ENCODE results near the gene ARID3B.
"Not testable (repeated sequence)": the region's sequence is repeated elsewhere in the genome, so short reads cannot be mapped to it uniquely, and the experiment has no call there.

The ARID3B gene, protein sequence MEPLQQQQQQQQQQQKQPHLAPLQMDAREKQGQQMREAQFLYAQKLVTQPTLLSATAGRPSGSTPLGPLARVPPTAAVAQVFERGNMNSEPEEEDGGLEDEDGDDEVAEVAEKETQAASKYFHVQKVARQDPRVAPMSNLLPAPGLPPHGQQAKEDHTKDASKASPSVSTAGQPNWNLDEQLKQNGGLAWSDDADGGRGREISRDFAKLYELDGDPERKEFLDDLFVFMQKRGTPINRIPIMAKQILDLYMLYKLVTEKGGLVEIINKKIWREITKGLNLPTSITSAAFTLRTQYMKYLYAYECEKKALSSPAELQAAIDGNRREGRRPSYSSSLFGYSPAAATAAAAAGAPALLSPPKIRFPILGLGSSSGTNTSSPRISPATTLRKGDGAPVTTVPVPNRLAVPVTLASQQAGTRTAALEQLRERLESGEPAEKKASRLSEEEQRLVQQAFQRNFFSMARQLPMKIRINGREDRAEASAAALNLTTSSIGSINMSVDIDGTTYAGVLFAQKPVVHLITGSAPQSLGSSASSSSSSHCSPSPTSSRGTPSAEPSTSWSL

DNA sequence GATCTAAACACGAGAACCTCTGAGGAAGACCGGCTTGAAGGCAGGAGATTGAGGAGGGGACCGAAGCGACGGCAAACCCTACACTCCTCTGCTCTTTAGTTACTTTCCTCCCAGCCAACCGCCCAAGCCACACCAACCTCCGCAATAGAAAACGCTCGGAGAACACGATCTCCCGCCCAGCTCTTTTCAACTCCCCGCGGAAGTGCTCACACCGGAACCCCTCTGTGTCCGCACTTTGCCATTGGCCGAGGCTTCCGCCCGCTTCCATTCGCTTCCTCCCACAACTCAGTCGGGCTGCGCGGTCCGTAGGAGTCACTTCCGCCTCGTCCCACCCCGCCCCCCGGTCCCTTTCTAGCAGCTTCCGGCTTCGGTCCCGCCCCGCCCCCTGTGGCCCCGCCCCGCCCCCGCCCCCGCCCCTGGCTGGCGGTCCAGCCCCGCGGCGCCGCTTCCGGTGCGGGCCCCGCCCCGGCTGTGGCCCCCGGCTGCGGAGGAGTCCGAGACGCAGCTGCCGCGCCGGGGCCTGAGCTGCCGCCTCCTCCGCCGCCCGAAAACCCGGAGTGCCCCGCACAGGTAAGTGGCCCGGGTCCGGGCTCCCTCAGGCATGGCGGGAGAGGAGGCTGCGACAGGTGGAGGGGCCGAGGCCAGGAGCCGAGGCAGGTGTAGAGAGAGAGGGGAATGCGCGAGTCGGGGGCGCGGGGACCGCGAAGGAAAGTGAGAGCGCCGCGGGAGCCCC is at the start of gene ARID3B:
Gene ARID3B (plus strand): TSS at position 460 of the 733 bp plus-strand sequence. CDS start 2,717 bp downstream, outside the sequence.
- DNase-seq = peak; percentile 100

DNA sequence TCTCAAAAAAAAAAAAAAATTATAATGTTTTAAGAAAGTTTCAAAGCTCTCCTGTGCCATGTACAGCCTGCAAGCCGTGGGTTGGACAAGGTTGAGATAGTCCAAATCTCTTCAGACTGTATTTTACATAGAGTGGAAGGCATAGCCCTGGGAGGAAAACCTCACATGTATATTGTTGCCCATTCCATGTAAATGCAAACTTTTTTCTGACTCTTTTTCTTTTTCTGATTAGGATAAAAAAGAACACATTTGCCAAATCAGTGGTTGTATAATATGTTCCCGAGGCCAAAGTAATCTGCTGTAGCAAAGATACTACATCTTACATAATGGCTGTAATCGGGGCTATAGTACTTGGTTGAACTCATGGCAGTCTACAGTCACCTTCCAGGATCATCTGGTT is 44.4 kb upstream of the ARID3B start:
- DNase-seq = no peak

DNA sequence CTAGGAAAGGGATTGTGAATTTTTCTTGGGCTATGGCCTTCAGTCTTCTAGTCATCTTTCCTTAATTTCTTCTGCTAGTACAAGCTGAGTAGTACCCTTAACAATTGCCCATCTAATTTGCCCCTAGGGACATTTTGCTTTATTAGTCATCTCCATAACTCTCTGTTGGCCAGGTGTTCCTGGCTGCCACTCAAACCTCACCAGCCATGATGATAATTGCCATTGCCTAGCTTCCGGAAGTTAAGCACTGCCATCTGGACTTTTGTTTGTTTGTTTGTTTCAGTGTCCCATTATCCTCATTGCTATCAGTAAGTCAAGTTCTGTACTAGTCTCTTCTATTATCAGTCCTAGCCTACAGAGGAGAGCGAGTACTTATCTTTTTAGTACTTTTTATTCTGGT is 43.4 kb upstream of the ARID3B start:
- peak; percentile 87 for DNase-seq

DNA sequence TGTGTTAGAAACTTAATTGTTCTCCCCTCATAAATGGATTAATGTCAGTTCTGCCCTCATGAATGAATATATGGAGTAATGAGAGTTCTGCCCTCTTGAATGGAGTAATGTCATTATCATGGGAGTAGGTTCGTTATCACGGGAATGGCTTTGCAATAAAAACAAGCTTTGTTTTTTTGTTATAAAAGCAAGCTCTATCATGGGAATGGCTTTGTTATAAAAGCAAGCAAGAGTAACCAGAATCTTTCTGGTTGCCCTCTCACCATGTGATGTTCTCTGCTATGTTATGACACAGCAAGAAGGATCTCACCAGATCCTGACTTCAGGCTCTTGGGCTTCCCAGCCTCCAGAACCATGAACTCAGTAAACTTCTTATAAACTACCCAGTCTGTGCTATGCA is 41.7 kb upstream of the ARID3B start:
- no peak for DNase-seq

DNA sequence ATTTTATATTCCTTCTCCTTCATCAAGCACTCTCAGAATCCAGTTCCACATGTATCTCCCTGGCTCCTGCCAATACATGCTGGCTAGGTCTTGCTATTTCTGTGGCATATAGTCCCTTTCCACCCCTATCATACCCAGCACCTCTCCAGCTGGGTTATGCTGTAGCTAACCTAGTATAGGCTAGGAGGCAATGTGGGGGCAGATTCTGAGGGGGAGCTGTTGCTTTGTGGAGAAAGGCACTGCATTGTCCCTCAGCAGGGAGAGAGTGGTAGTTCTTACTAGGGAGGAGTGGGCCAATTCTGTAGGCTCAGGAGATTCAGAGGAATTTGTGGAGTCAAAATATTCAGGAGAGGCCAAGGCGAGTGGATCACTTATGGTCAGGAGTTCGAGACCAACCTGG is 40.6 kb upstream of the ARID3B start:
- no peak for DNase-seq

DNA sequence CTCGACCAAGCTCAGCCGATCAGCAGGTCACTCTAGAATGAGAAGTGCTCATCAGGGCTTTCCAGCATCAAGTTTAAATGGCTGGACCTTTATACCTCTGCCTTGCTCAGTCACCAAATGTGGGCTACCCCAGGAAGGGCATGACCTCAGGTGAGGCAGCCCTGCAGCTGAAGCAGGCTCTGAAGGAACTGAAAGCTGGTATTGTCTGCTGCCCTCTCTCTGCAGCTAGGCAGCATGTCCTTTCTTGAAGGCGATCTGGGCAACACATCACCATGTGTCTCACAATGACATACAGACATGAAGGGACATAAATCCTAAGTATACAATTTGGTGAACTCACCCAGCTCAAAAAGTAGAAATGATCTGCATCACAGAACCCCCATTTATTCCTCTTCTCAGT is 38.7 kb upstream of the ARID3B start:
- DNase-seq = peak; percentile 91

DNA sequence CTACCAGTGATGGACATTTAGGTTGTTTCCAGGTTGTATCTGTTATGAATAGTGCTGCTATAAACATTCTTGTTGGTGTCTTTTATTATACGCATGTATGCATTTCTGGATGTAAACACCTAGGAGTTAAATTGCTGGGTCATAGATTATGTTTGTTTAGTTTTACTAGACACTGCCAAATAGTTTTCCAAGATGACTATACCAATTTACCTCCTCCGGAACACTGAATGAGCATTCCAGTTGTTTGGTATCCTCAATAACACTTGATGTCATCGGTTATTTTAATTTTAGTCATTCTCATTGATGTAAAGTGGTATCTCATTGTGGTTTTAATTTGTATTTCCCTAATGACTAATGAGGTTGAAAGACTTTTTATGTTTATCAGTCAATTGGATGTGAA is 36.6 kb upstream of the ARID3B start:
- DNase-seq = no peak

DNA sequence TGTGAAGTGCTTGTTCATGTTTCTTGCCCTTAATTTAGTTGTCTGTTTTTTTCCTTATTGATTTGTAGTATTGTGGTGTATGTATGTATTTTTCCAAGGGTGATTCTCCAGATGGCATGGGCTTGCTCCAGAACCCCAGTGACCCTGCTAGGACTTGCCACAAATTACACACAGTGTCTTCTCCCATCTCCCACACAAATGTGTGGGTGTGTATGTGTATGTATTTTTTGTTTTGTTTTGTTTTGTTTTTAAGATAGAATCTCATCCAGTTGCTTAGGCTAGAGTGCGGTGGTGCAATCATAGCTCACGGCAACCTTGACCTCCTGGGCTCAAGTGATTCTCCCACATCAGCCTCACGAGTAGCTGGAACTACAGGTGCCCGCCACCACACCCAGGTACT is 36.2 kb upstream of the ARID3B start:
- no peak for DNase-seq

DNA sequence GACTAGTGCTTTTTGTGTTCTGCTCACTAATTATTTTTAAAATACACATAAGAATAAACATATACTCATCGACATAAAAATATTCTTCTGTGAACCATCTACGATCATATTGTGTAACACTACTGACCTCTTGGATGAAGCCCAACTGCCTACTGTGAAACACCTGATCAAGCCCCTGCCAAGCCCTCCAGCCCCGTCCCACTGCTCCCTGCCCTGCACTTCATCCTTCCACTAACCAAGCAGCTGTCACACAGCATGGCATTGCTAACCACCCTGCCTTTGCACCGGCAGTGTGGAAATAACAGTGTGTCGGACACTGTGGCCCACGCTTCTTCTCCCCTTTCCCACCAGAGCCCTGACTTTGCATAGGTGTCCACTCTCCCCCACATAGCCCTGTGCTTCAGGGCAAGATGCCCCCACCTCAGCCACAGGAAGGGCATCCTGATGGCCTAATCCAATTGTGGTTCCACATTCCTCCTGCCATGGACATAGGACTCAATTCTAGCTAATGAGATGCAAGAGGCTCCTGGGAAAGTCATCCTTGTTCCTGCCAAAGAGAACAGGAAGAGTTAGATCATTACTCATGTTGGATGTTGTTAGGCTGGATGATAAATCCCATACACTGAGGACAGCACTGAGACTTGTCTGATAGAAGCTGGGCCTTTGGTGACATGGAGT is 35.0 kb upstream of the ARID3B start:
- no peak for DNase-seq

DNA sequence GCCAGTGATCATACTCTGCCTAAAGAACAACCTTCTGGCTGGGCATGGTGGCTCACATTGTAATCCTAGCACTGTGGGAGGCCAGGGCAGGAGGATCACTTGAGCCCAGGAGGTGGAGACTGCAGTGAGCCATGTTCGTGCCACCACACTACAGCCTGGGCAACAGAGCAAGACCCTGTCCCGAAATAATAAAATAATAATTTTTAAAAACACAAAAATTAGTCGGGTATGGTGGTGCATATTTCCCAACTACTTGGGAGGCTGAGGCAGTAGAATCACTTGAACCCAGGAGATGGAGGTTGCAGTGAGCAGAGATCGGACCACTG is 34.5 kb upstream of the ARID3B start:
- no peak for DNase-seq

DNA sequence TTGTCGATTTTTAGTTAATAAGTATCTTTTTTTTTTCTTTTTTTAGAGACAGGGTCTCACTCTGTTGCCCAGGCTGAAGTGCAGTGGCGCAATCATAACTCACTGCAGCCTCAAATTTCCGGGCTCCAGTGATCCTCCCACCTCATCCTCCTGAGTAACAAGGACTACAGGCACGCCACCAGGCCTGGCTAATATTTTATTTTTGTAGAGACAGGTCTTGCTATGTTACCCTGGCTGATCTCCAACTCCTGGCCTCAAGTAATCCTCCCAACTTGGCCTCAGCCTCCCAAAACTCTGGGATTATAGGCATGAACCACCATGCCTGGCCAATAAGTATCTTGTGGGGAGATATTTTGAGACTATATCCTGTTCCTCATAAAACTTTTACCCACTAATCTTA is 29.4 kb upstream of the ARID3B start:
- DNase-seq = peak; percentile 74

DNA sequence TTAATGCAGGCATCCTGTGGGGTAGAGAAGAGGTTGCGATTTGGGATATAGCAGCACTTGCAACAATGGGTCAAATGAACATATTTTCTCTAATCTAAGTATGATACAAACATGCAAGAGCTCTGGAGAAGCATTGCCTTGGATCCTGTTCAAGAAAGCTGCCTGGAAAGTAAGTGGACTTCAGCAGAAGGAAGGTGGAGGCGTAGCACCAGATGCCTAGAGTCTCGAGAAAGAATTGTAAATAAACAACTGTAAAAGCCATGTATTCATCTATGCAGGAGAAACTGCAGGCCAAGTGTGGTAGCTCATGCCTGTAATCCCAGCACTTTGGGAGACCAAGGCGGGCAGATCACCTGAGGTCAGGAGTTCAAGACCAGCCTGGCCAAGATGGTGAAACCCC is 27.0 kb upstream of the ARID3B start:
- DNase-seq = not testable (repeated sequence)

DNA sequence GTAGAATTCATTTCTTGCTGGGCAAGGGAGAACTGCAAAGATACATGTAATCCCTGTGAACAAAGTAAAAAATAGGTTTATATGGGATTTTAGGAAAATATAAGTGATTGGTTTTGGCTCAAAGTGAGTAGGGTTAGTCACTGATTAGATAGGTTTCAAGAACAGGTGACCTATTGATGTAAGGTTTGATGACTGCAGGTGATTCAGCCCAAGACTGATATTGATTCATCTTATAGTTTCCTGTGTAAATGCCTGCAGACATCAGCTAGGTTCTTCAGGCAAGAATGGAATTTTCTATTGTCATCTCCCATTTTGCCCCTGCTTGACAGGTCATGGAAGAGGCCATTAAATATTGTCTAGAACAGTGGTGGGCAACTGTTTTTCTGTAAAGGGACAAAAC is 23.9 kb upstream of the ARID3B start:
- no peak for DNase-seq

DNA sequence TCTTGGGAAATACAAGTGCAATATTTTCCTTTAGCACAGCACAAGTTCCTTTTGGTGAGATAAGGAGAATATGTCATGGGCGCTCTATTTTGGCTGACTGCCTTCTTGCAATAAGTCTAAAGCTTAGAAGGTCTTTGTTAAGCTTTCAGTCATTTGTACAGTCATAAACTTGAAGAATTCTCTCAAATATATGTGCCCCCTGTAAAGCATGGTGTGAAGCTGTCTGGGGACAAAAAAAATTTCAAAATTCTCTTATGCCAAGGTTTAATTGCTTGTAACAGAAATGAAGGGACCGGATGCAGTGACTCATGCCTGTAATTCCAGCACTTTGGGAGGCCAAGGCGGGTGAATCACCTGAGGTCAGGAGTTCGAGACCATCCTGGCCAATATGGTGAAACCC is 21.7 kb upstream of the ARID3B start:
- no peak for DNase-seq

DNA sequence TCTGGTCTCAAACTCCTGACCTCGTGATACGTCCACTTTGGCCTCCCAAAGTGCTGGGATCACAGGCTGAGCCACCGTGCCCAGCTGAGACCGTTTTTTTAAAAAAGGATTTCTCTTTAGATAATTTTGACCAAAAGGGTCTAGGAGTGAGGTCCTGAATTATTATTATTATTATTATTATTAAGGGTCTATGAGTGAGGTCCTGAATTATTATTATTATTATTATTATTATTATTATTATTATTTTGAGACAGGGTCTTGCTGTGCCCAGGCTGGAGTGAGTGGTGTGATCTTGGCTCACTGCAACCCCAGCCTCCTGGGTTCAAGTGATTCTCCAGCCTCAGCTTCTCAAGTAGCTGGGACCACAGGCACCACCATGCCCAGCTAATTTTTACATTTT is 20.6 kb upstream of the ARID3B start:
- no peak for DNase-seq

DNA sequence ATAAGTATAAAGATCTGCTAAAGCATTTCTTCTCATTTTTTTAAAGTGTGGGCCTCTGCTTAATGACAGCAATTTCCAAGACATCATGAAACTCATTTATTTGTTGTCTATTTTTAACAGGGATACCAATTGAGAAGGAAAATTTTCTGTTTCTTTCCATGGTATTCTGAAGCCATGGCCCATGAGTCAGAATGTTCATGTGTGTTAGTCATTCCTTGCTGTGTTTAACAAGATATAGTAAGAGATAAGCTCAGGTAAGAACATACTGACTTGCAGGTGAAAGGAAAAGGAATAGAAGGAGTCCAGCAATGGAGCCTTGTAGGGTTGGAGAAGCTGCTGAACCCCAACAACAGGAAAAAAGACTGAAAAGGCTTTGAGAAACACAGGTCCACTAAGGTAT is 17.0 kb upstream of the ARID3B start:
- no peak for DNase-seq

DNA sequence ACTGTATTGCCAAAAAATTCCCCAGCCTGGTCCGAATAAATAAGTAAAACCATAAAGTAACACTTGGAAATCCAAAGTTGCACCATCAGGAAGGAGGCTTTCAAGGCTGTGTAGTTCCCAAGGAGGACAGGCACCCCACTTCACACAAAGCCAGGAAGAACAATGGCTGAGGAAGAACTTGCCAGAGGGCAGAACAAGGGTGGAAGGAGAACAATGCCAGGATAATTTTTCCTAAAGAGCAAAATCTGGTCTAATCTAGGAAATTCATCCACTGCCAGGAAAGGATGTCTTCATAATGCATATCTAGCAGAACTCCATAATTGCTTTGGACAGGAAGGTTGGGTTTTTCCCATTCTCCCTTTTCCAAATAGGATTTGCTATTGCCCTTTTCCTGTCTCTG is 15.7 kb upstream of the ARID3B start:
- DNase-seq = no peak

DNA sequence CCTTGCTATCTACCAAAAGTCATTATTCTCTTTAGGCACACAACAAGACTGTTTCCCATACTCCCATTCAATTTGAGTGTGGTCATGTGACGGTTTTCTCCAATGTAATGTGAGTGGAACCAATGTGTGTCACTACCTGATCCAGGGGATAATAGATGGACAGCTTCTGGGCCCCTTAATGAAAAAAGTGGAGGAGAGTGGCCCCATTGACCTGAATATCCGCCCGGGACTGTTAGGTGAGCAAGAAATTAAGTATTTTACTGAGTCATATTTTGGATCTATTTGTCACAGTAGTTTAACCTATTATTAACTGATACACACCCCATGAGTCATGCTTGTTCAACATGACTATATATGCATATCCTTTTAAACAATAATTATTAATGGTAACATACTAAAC is 15.1 kb upstream of the ARID3B start:
- DNase-seq = no peak

DNA sequence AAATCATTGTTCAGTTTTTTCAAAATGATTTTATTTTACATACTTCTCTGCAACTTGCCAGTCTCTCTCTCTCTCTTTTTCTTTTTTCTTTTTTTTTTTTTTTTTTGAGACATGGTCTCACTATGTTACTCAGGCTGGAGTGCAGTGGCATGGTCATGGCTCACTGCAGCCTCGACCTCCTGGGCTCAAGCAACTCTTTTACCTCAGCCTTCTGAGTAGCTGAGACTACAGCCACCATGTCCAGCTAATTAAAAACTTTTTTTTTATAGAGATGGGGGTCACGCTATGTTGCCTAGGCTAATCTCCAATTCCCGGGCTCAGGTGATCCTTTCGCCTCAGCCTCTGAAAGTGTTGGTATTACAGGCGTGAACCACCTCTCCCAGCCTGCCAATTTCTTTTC is 12.1 kb upstream of the ARID3B start:
- no peak for DNase-seq

DNA sequence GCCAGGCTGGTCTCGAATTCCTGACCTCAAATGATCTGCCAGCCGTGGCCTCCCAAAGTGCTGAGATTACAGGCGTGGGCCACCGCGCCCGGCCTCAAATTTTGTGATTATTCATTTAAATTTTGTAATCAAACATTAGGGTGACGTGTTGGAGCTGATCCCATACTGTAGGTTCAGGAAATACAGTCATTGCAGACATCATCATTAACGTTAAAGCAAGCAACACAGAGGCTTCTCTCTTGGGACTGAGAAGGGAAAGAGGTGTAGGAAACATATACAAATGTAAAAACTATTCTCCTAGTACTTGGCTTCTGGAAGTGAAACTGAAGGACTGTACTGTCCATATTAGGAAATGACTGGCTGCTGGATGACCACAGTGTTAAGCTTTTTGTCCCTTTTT is 11.1 kb upstream of the ARID3B start:
- DNase-seq = no peak

DNA sequence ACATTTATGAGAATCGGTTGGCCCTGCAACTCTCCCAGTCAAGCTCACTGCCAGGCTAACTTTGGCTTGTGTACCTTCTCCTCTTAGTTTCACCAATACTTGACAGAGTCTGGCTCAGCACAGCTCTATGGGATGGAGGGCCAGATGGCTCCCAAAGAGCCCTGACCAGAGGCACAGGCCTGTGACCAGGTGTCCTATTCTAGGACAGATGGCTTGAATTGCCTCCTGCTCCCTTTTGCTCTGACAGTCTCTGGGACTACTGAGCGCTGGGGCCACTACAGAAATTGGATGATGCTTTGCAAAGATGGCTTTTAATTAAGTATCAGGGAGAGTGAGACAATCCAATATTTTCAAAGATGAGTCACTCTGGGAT is 10.3 kb upstream of the ARID3B start:
- no peak for DNase-seq

DNA sequence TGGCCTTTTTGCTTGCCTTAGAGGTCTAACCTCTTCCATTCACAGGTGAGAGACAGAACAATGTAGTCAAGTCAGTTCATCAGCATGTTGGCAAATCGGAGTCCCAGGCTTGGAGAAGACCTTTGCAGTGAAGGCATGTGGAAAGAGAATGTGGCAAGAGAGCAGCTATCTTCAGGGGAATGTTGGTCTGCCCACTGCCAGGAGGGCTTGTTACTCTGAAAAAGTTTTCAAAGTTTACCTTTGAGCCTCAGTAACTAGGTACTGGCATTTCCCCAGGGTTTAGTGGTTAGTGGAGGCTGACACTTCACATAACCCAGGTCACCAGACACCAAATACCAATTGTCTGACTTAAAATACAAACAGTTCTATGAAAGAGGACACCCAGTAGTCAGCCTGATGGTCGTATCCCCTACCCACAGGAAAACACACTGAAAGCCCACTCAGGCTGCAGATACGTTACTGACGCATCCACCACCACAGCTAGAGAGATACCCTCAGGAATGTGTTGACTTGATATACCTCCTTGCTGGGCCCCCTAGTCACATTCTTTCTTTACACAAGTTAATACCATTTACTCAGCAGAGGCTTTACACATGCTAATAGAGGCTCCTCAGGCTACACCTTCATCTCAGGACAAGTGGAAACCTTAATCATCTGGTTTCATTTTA is 9.7 kb upstream of the ARID3B start:
- no peak for DNase-seq

DNA sequence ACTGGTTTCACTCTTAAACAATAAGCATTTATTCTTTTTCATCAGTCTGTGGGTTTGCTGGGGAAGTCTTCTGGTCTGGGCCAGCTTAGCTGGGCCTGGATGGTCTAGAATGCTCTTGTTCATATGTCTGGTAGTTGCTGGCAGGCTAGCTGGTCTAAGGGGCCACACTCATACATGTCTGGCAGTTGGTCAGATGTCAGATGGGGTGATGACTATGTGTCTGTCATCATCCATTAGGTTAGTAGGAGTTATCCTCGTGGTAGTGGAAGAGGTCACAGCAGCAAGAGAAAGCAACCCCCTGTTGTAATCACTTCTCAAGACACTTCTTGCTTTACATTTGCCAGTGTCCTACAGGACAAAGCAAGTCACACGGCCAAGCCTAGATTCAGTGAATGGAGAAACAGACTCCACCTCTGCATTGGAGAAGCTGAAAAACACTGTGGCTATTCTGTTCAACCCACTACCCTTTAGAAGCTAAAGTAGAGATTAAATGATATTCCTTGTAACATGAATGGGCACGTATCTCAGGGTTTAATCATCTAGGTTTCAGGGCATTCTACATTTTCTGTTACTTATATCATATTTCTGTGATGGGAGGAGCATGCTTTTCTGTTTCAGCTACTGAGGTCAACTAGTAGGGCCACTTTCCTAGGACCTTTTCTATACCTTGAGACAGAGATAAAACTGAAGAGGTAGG is 5.5 kb upstream of the ARID3B start:
- DNase-seq = no peak
